GM19193 (cell line): Measurements from ENCODE around the gene CTRB2.

Experiments used
- POLR2A ChIP-seq: IDR thresholded peaks from 4 replicates; pipeline ENCODE4 v1.6.1; 2011; ENCODE audit not compliant: insufficient read depth, insufficient read length; ENCODE audit errors: extremely low read depth

The CTRB2 gene

DNA sequence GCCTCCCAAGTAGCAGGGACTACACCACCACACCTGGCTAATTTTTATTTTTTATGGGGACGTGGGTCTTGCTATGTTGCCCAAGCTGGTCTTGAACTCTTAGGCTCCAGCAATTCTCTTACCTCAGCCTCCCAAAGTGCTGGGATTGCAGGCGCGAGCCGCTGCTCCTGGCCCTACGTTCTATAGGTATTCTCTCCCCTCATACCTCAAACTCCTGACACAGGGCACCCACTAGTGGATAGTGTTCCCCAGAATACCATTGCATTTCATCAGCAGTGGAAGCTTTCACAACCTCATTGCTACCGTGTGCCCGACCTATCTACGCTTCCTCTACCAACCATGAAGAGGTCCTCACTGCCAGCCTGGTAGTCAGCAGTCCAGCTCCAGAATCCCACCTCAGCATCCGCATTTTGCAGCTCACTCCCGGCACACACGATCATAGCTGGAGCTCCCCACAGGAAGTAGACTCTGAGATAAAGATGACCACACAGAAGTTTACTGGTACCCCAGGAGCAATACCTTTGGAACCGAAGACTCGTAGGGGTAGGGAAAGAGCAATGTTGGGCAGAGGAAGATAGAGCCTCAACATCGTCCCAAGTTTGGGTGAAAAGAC, 9.3 kb downstream of the CTRB2 start:
- TF ChIP-seq POLR2A, result no peak

DNA sequence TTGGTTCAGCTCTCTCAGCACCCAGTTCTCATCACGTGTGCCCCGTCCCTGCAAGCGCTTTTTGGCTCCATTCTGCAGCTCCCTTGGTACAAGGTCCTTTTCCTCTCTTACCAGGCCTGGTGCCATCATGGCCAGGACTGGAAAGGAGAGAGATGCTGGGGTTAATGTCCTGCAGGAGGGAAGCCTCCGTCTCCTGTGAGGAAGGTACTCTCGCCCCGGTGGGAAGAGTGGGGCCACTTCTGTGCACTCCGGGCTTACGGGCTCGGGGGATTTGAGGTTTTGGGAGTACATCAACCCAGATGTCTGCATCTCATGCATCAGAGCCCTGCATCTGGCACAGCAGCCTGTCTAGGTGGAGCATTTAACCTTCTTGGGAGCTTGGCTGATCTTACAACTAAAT, 10.1 kb downstream of the CTRB2 start:
- TF ChIP-seq POLR2A, result no peak

DNA sequence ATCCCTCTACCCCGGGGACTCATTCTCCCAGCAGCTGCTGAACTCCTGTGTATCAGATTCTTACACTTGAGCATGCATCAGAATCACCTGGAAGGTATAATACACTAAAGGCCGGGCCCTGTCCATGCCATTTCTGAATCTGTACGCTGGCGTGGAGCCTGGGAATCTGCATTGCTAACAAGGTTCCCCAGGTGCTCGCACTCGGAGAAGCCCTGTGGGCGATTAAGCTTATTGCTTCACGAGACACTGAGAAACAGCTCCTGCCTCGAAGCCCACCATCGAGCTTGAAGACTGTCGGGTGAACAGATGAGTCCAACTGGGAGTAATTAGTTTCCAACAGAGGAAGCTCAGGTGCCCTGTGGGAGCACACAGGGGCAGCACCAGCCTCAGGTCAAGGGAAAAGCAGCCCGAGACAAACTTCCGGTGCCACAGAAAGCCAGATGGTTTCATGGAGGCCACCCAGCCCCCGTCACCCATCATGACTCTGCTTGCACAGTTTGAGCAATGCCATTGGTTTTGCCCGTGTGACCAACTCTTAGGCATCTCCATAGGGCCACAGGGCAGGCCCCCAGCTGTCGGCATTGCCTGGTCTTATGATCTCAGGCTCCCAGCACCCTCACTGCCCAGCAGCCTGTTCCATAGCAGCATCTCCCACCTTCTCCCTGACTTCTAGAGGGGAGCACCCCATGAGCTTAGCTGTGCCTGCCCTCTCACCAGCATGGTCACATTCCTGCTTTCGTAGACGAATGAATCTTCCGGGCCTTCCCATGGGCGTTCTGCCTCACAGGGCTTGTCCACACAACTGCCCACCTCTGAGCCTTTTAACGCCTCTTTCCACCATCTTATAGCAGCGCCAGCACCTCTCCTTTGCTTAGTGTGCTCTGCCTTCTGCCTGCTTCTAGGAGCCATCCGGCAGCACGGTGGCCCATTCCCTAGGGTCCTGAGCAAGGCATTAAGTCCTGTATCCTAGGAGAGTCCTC, 10.9 kb downstream of the CTRB2 start:
- TF ChIP-seq POLR2A, result no peak

DNA sequence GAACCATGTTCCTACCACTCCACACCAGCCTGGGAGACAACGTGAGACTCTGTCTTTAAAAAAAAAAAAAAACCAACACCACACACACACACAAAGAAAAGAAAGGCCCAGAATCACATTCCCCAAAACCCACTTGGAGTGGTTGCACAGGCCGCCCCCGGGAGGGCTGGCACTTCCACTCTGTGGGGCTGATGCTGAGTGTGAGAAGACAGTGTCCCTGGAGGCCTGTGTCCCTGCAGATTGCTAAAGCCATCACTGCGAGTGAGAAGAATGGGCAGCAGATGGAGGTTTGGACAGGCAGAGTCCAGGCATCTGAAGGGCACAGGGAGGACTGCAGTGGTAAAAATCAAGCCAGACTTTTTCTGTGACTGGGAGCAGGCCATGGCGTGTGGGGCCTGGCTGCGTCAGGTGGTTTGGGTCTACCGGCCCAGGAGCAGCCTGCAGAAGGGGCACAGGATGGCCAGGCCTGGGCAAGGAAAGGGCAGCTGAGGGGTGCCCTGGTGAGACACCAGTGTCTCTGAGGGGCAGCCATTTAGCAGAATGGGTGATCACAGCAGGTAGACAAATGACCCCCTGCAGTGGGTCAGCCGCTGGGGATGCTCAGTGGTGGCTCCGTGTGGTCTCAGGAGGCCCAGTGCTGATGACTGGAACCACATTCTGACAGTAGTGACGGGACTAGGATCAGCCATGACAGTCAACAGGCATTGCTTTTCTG, 13.1 kb downstream of the CTRB2 start:
- no peak for TF ChIP-seq POLR2A

DNA sequence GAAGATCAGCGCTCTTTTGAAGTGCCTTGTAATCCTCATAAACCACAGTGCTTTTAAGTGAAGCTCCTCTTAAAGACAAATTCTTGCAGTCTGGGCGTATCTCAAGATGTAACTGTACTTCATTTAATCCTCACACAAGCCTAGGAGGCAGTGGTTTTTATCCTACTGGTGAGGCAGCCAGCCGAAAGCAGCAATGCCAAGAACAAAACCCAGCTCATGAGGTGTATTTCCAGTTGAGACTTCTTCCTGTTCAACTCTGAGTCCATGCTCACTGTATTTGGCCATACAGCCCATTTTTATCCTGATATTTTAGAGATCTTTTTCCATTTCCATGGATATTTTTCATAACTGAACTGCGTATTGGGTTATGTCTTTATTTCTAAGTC, 13.7 kb downstream of the CTRB2 start:
- no peak for TF ChIP-seq POLR2A

GRCh38 chr16:75192606-75193264, 14.2 kb downstream of the CTRB2 start:
- TF ChIP-seq POLR2A, result no peak

- TF ChIP-seq POLR2A, result no peak
Measured at GRCh38 chr16:75189638-75190245, 17.2 kb downstream of the CTRB2 start.

- TF ChIP-seq POLR2A, result no peak
Measured at GRCh38 chr16:75188832-75189477, 18.0 kb downstream of the CTRB2 start.

GRCh38 chr16:75181630-75182029, 25.3 kb downstream of the CTRB2 start:
- no peak for TF ChIP-seq POLR2A

GRCh38 chr16:75179208-75179607, 27.8 kb downstream of the CTRB2 start:
- TF ChIP-seq POLR2A, result no peak

GRCh38 chr16:75176926-75177325, 30.0 kb downstream of the CTRB2 start:
- TF ChIP-seq POLR2A, result no peak

DNA sequence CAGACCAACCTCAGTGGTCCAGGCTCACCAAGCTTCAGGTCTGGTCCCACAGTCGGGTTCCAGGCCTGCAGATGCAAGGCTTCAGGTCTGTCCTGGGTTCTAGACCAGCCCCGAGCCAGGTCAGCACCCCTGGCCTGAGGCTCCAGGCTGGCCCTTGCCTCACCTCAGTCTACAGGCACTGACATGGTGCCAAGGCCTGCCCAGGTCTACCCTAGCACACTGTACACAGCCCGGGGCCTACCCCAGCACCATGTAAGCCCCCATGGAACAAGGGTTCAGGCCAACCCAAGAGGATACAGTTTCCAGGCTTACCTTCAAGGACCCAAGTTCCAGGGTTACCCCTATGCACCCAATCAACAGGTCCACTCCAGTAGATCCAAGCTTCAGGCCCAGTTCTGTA, 31.9 kb downstream of the CTRB2 start:
- no peak for TF ChIP-seq POLR2A

DNA sequence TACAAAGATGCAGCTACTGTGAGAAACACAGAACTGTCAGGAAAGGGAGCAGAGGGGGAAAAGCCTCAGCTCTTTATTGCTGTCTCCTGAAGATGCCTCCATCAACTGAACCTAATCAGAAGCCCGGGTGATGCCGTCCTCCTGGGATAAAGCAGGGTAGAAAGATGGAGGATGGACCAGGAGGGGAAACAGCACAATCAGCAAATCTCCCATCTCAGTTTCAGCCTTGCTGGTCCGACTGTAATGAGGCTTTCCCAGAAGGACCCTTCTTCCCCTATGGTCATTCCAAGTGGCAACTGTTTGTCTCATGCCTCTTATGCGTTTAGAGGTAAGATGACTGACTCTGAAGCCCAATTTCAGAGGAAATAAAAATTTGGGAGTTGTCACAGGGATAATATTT, 34.4 kb downstream of the CTRB2 start:
- TF ChIP-seq POLR2A, result no peak

DNA sequence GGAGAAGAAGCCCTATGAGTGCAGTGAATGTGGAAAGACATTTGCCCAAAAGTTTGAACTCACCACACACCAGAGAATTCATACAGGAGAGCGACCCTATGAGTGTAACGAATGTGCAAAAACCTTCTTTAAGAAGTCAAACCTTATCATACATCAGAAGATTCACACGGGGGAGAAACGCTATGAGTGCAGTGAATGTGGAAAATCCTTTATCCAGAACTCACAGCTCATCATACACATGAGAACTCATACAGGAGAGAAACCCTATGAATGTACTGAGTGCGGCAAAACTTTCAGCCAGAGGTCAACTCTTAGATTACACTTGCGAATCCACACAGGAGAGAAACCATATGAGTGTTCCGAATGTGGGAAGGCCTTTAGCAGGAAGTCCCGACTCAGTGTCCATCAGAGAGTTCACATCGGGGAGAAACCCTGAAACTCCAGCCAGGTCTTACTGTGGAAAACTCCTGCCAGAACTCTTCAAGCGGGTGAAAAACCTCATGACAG, 37.0 kb downstream of the CTRB2 start:
- TF ChIP-seq POLR2A, result no peak
